CD4-positive, alpha-beta T cell treated with Interleukin-15 for 4 hours (primary cell): ENCODE measurements around the gene NMNAT3.

Experiments
- DNase-seq: peaks from one replicate; pipeline ENCODE4 v3.0.0-alpha.2; 2020; ENCODE audit warnings: low spot score

Gene NMNAT3

GRCh38 chr3:139540651-139541531 is 136.9 kb downstream of the NMNAT3 start:
- DNase-seq, result no peak

- DNase-seq, result no peak
Measured at GRCh38 chr3:139538733-139539132, 139.0 kb downstream of the NMNAT3 start.

GRCh38 chr3:139537795-139538621 is 139.8 kb downstream of the NMNAT3 start:
- no peak for DNase-seq

- no peak for DNase-seq
Measured at GRCh38 chr3:139537361-139537760, 140.4 kb downstream of the NMNAT3 start.

- no peak for DNase-seq
Measured at GRCh38 chr3:139534992-139535879, 142.5 kb downstream of the NMNAT3 start.

- DNase-seq, result no peak
Measured at GRCh38 chr3:139534455-139534812, 143.3 kb downstream of the NMNAT3 start.

- no peak for DNase-seq
Measured at GRCh38 chr3:139533781-139534454, 143.9 kb downstream of the NMNAT3 start.

GRCh38 chr3:139532976-139533375 is 144.8 kb downstream of the NMNAT3 start:
- no peak for DNase-seq

GRCh38 chr3:139530717-139531116 is 147.1 kb downstream of the NMNAT3 start:
- DNase-seq, result no peak

- no peak for DNase-seq
Measured at GRCh38 chr3:139529662-139530061, 148.1 kb downstream of the NMNAT3 start.

GRCh38 chr3:139528924-139529323 is 148.8 kb downstream of the NMNAT3 start:
- DNase-seq, result no peak

GRCh38 chr3:139528281-139528680 is 149.5 kb downstream of the NMNAT3 start:
- DNase-seq, result no peak

- no peak for DNase-seq
Measured at GRCh38 chr3:139527265-139527664, 150.5 kb downstream of the NMNAT3 start.

GRCh38 chr3:139526146-139526545 is 151.6 kb downstream of the NMNAT3 start:
- DNase-seq, result no peak

- DNase-seq, result no peak
Measured at GRCh38 chr3:139524841-139525636, 152.7 kb downstream of the NMNAT3 start.

- no peak for DNase-seq
Measured at GRCh38 chr3:139523718-139524117, 154.1 kb downstream of the NMNAT3 start.

GRCh38 chr3:139523166-139523565 is 154.6 kb downstream of the NMNAT3 start:
- no peak for DNase-seq

- DNase-seq, result no peak
Measured at GRCh38 chr3:139522421-139522820, 155.4 kb downstream of the NMNAT3 start.

GRCh38 chr3:139521816-139522215 is 156.0 kb downstream of the NMNAT3 start:
- DNase-seq, result no peak

- DNase-seq, result no peak
Measured at GRCh38 chr3:139521144-139521543, 156.6 kb downstream of the NMNAT3 start.
